Keratinocyte (primary cell): Measurements from ENCODE around the gene CRIM1. TPM values are rescaled to one million over a fixed set of nuclear protein-coding genes. Genes with fewer than 3 reads are reported as not detected.
A peak's percentile ranks its signal among the peaks of the same experiment; 100 is the strongest.

Experiments used
- DNase-seq: peaks from one replicate; pipeline ENCODE4 v3.0.0-alpha.2; 2011; ENCODE audit warnings: low read depth, missing footprints, low spot score
- FAIRE-seq: peaks from 2 replicates; lab custom pipeline; 2011; peaks lifted over from hg19 to GRCh38; lab: Jason Lieb, UNC
- H2AFZ ChIP-seq: 2 replicates; pipeline ENCODE4 v1.6.0; 2012; ENCODE audit warnings: low read length, control low read depth, inconsistent platforms; ENCODE audit not compliant: control insufficient read depth
- H3K27ac ChIP-seq: 2 replicates; pipeline ENCODE4 v1.5.1; 2011; ENCODE audit warnings: low read length; ENCODE audit not compliant: control insufficient read depth, insufficient read depth
- H3K27me3 ChIP-seq: 3 replicates; pipeline ENCODE4 v1.6.0; 2011; ENCODE audit warnings: low read length; ENCODE audit not compliant: control insufficient read depth, insufficient read depth; ENCODE audit errors: extremely low read depth
- H3K36me3 ChIP-seq, 2 experiments: 2 replicates in 1 of 2; 3 replicates in 1 of 2; pipeline ENCODE4 v1.5.1; 2011; ENCODE audit warnings: low read length in 2 of 2, mild to moderate bottlenecking in 1 of 2; ENCODE audit not compliant: control insufficient read depth in 2 of 2, insufficient read depth in 2 of 2; ENCODE audit errors: extremely low read depth in 1 of 2
- H3K4me1 ChIP-seq: 3 replicates; pipeline ENCODE4 v1.5.1; 2011; ENCODE audit warnings: low read length; ENCODE audit not compliant: control insufficient read depth, insufficient read depth; ENCODE audit errors: extremely low read depth
- H3K4me2 ChIP-seq: 3 replicates; pipeline ENCODE4 v1.6.0; 2011; ENCODE audit warnings: low read depth, low read length; ENCODE audit not compliant: control insufficient read depth, insufficient read depth; ENCODE audit errors: extremely low read depth
- H3K4me3 ChIP-seq, 3 experiments: fragments of 200-600 bp in 1 of 3; sonication (generic) in 1 of 3; 2 replicates in 2 of 3; 3 replicates in 1 of 3; pipeline ENCODE4 v1.5.1; 2011 to 2016; ENCODE audit warnings: low read length in 3 of 3, mild to moderate bottlenecking in 3 of 3, control low read depth in 2 of 3, inconsistent platforms in 1 of 3, low read depth in 1 of 3, mixed read lengths in 1 of 3, mixed run types in 1 of 3, moderate library complexity in 1 of 3; ENCODE audit not compliant: control insufficient read depth in 2 of 3, insufficient read depth in 2 of 3; ENCODE audit errors: extremely low read depth in 1 of 3
- H3K79me2 ChIP-seq: 2 replicates; pipeline ENCODE4 v1.6.0; 2012; ENCODE audit warnings: low read length; ENCODE audit not compliant: control insufficient read depth, insufficient read depth
- H3K9ac ChIP-seq: 3 replicates; pipeline ENCODE4 v1.6.0; 2011; ENCODE audit warnings: low read length; ENCODE audit not compliant: control insufficient read depth, insufficient read depth; ENCODE audit errors: extremely low read depth
- H3K9me1 ChIP-seq: 3 replicates; pipeline ENCODE4 v1.6.0; 2011; ENCODE audit warnings: low read length; ENCODE audit not compliant: control insufficient read depth, insufficient read depth; ENCODE audit errors: extremely low read depth
- H3K9me3 ChIP-seq: 2 replicates; pipeline ENCODE4 v1.5.1; 2012; ENCODE audit warnings: low read depth, low read length; ENCODE audit not compliant: control insufficient read depth
- H4K20me1 ChIP-seq: 3 replicates; pipeline ENCODE4 v1.6.0; 2011; ENCODE audit warnings: low read length; ENCODE audit not compliant: control insufficient read depth, insufficient read depth; ENCODE audit errors: extremely low read depth
- CTCF ChIP-seq, 3 experiments: IDR thresholded peaks in 1 of 3; conservative IDR thresholded peaks in 1 of 3; optimal IDR thresholded peaks in 1 of 3; 2 replicates in 2 of 3; 3 replicates in 1 of 3; pipeline versions ENCODE3 to v1.5.1; 2011; ENCODE audit warnings: low read length in 3 of 3, mild to moderate bottlenecking in 3 of 3, moderate library complexity in 2 of 3, control low read depth in 1 of 3, inconsistent platforms in 1 of 3; ENCODE audit not compliant: insufficient read depth in 2 of 3; ENCODE audit errors: extremely low read depth in 1 of 3
- EZH2 ChIP-seq: IDR thresholded peaks from one replicate; pipeline ENCODE4 v1.6.1; 2012; ENCODE audit warnings: inconsistent platforms, mild to moderate bottlenecking, low read length, moderate library complexity
- dilution Hi-C: fragments of 300-500 bp; cut with MboI; formaldehyde crosslinking; loops from one replicate; pipeline ENCODE4 v1.7.0; 2020; ENCODE audit warnings: low sequenced_read_pairs; ENCODE audit not compliant: extremely low pct_ligation_motif_present
- polyA plus RNA-seq, 5 experiments: library from polyadenylated mRNA; depleted of rRNA in 3 of 5; stranded (reverse) in 3 of 5; stranded (forward) in 1 of 5; unstranded in 1 of 5; fragments of >200 nt; gene quantifications; 1 replicate in 1 of 5; 2 replicates in 3 of 5; 3 replicates in 1 of 5; pipeline versions ENCODE4 v1.2.1 to v1.2.3, GENCODE V29; 2011 to 2012; ENCODE audit warnings: missing spikeins in 2 of 5, low read depth in 1 of 5, low replicate concordance in 1 of 5

CRIM1 gene
- polyA plus RNA-seq, 1 donor (not counting 4 experiments of a cell fraction or from before 2014, with no cell fraction given): 98.3 TPM

DNA sequence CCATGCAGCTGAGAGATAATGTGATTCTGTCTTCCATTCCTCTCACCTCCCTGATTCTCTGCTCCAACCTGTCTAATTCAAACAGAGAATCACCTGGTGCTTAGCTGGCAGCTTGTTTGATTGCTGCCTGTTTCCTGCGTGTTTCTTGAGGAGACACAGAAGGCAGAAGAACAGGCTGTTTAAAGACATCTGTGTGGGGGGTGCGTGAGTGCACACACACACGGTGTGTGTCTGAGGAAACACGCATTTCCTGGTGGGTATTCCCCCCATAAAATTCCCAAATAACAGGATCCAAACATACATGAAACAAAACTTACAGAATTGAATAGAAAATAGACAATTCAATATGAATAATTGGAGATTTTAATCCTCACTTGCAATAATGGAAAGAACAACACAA, 29.3 kb upstream of the CRIM1 start:
- H3K9ac ChIP-seq: no peak overlapping the region
- H3K36me3 ChIP-seq: no peaks in the 10 kb centered on the region
- no peak overlapping the region for H3K27ac ChIP-seq
- peak overlapping the region; percentile 41 for H2AFZ ChIP-seq
- H3K27me3 ChIP-seq: no peaks in the 10 kb centered on the region
- no peak overlapping the region for H3K4me3 ChIP-seq
- H3K9me3 ChIP-seq: no peaks in the 10 kb centered on the region
- no peaks in the 10 kb centered on the region for H3K9me1 ChIP-seq
- peaks cover 13% of the 10 kb centered on the region for H3K4me1 ChIP-seq
- no peak for TF ChIP-seq CTCF (optimal IDR thresholded peaks at IDR 0.05 in 1 of 3, IDR thresholded peaks at IDR 0.05 in 1 of 3, conservative IDR thresholded peaks at IDR 0.05 in 1 of 3; ENCODE audit: extremely low read depth in 1 of 3, insufficient read depth in 2 of 3, low read length in 3 of 3)
- no peak for TF ChIP-seq EZH2
- FAIRE-seq (no peak), DNase-seq (no peak)
- H3K79me2 ChIP-seq: no peaks in the 10 kb centered on the region
- H3K4me2 ChIP-seq: no peak overlapping the region
- dilution Hi-C loops: no loop called here
- no peaks in the 10 kb centered on the region for H4K20me1 ChIP-seq

DNA sequence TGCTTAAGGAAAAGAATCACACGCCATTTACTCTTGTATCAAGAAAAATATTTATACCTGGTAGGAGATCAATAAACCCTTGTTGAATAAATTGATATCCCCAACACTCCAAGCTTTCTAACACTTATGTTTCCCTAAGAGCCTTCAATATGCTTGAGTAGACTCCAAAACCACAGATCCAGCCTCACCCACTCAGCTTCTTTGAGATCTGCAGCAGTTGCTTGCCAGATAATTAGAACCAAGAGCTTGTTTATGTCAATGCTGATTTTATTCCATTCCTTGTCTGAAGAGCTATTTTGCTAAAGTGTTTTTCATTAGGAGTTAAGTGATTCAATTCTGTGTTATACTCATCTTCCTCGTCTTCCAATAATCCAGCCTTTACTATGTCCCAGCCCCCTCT, 26.3 kb upstream of the CRIM1 start:
- H3K9me1 ChIP-seq: no peaks in the 10 kb centered on the region

More for the DNA sequence above, 26.3 kb upstream of the CRIM1 start:
- no peaks in the 10 kb centered on the region for H4K20me1 ChIP-seq
- H3K27me3 ChIP-seq: no peaks in the 10 kb centered on the region
- H3K4me1 ChIP-seq: peaks cover 13% of the 10 kb centered on the region
- H3K4me2 ChIP-seq: no peak overlapping the region
- no peak overlapping the region for H3K27ac ChIP-seq
- H3K9ac ChIP-seq: no peak overlapping the region
- no peak overlapping the region for H3K4me3 ChIP-seq
- dilution Hi-C loops: no loop called here
- H2AFZ ChIP-seq: no peak overlapping the region
- no peak for DNase-seq
- no peak for TF ChIP-seq CTCF (optimal IDR thresholded peaks at IDR 0.05 in 1 of 3, IDR thresholded peaks at IDR 0.05 in 1 of 3, conservative IDR thresholded peaks at IDR 0.05 in 1 of 3; ENCODE audit: extremely low read depth in 1 of 3, insufficient read depth in 2 of 3, low read length in 3 of 3)
- no peak for TF ChIP-seq EZH2
- no peaks in the 10 kb centered on the region for H3K36me3 ChIP-seq
- no peaks in the 10 kb centered on the region for H3K9me3 ChIP-seq
- FAIRE-seq: no peak
- no peaks in the 10 kb centered on the region for H3K79me2 ChIP-seq
